IMR-90 (cell line): ENCODE results near the gene ROM1. TPM values are rescaled to one million over a fixed set of nuclear protein-coding genes. Genes with fewer than 3 reads are reported as not detected.

Experiments
- ATAC-seq: fragments of 200-7000 bp; cut with Tn5 transposase; 2 replicates; pipeline ENCODE4 v1.9.1; 2020; ENCODE audit warnings: low read depth, mild to moderate bottlenecking, moderate library complexity
- BruUV-seq: library from RNA; stranded (reverse); fragments of 400-500 nt; replicated peaks from 2 replicates; lab custom pipeline; 2021; lab: Mats Ljungman, UMichigan
- CTCF ChIA-PET: fragments of 300-600 bp; formaldehyde crosslinking; extraction: SDS; loops from one replicate; lab custom pipeline; 2021; ENCODE audit warnings: antibody characterized with exemption; lab: Yijun Ruan, JAX
- POLR2A ChIA-PET: fragments of 300-600 bp; sonication (Branson Sonifier 250); formaldehyde crosslinking; loops from one replicate; lab custom pipeline; 2022; ENCODE audit warnings: antibody characterized with exemption; ENCODE audit not compliant: unreplicated experiment; lab: Charles Lee
- DNase-seq: peaks from one replicate; pipeline ENCODE4 v3.0.0; 2013
- H2AFZ ChIP-seq: replicated peaks from 2 replicates; pipeline ENCODE3; 2013; ENCODE audit warnings: low read length, mild to moderate bottlenecking; ENCODE audit not compliant: poor library complexity
- H2AK5ac ChIP-seq: 2 replicates; pipeline ENCODE4 v1.6.1; 2013; ENCODE audit warnings: low read depth, low read length, inconsistent platforms
- H2AK9ac ChIP-seq: replicated peaks from 2 replicates; pipeline ENCODE3; 2013; ENCODE audit warnings: mild to moderate bottlenecking, low read depth, low read length, moderate library complexity; ENCODE audit not compliant: poor library complexity
- H2BK120ac ChIP-seq: 2 replicates; pipeline ENCODE4 v1.6.1; 2013; ENCODE audit warnings: low read depth, low read length, inconsistent platforms
- H2BK15ac ChIP-seq: 3 replicates; pipeline ENCODE4 v1.6.1; 2013; ENCODE audit warnings: low read depth, low read length, inconsistent platforms
- H2BK20ac ChIP-seq: 2 replicates; pipeline ENCODE4 v1.6.1; 2013; ENCODE audit warnings: low read depth, mild to moderate bottlenecking, inconsistent platforms, low read length, moderate library complexity
- H2BK5ac ChIP-seq: 2 replicates; pipeline ENCODE4 v1.6.1; 2013; ENCODE audit warnings: mild to moderate bottlenecking, low read depth, low read length, inconsistent platforms; ENCODE audit not compliant: poor library complexity, severe bottlenecking
- H3K14ac ChIP-seq: replicated peaks from 2 replicates; pipeline ENCODE4 v1.6.1; 2013; ENCODE audit warnings: low read depth, low read length, inconsistent platforms
- H3K18ac ChIP-seq: 2 replicates; pipeline ENCODE4 v1.6.1; 2013; ENCODE audit warnings: low read depth, low read length, control low read depth
- H3K23ac ChIP-seq: 2 replicates; pipeline ENCODE4 v1.6.1; 2013; ENCODE audit warnings: low read depth, low read length, inconsistent platforms
- H3K27ac ChIP-seq: 2 replicates; pipeline ENCODE4 v1.5.1; 2013; ENCODE audit warnings: mild to moderate bottlenecking, control low read depth, low read length; ENCODE audit not compliant: insufficient read depth
- H3K27me3 ChIP-seq: 2 replicates; pipeline ENCODE4 v1.6.1; 2013; ENCODE audit warnings: low read length; ENCODE audit not compliant: control insufficient read depth, insufficient read depth
- H3K36me3 ChIP-seq: 2 replicates; pipeline ENCODE4 v1.6.1; 2013; ENCODE audit warnings: low read length, mixed read lengths; ENCODE audit not compliant: control insufficient read depth, insufficient read depth
- H3K4ac ChIP-seq: 2 replicates; pipeline ENCODE4 v1.6.1; 2013; ENCODE audit warnings: low read depth, low read length, inconsistent platforms
- H3K4me1 ChIP-seq: 2 replicates; pipeline ENCODE4 v1.6.1; 2013; ENCODE audit warnings: low read length, mixed read lengths; ENCODE audit not compliant: control insufficient read depth, insufficient read depth
- H3K4me2 ChIP-seq: 2 replicates; pipeline ENCODE4 v1.6.1; 2013; ENCODE audit warnings: low read depth, mild to moderate bottlenecking, control low read depth, low read length, moderate library complexity
- H3K4me3 ChIP-seq: 2 replicates; pipeline ENCODE4 v1.5.1; 2013; ENCODE audit warnings: low read depth, mild to moderate bottlenecking, control low read depth, low read length, moderate library complexity; ENCODE audit not compliant: insufficient read depth
- H3K56ac ChIP-seq: 2 replicates; pipeline ENCODE4 v1.6.1; 2013; ENCODE audit warnings: low read length, inconsistent platforms; ENCODE audit not compliant: insufficient read depth; ENCODE audit errors: extremely low read depth
- H3K79me1 ChIP-seq, 2 experiments: 2 replicates each; pipeline ENCODE4 v1.6.1; 2013; ENCODE audit warnings: low read length in 2 of 2, inconsistent platforms in 1 of 2, low read depth in 1 of 2
- H3K9ac ChIP-seq: 2 replicates; pipeline ENCODE4 v1.6.1; 2013; ENCODE audit warnings: low read depth, low read length, control low read depth
- H3K9me1 ChIP-seq: 2 replicates; pipeline ENCODE4 v1.6.1; 2013; ENCODE audit warnings: low read length, inconsistent platforms; ENCODE audit not compliant: insufficient read depth
- H3K9me3 ChIP-seq: 2 replicates; pipeline ENCODE4 v1.6.1; 2013; ENCODE audit warnings: low read length; ENCODE audit not compliant: control insufficient read depth, insufficient read depth
- H4K20me1 ChIP-seq: 2 replicates; pipeline ENCODE4 v1.6.1; 2013; ENCODE audit warnings: low read length, inconsistent platforms; ENCODE audit not compliant: insufficient read depth
- H4K5ac ChIP-seq: 2 replicates; pipeline ENCODE4 v1.6.1; 2013; ENCODE audit warnings: mild to moderate bottlenecking, low read depth, low read length, control low read depth
- H4K8ac ChIP-seq, 2 experiments: 2 replicates each; pipeline ENCODE4 v1.6.1; 2013; ENCODE audit warnings: low read depth in 2 of 2, low read length in 2 of 2, control low read depth in 1 of 2, inconsistent platforms in 1 of 2
- H4K91ac ChIP-seq: 2 replicates; pipeline ENCODE4 v1.6.1; 2013; ENCODE audit warnings: low read depth, low read length, inconsistent platforms; ENCODE audit not compliant: insufficient read depth
- BHLHE40 ChIP-seq: fragments of 150-350 bp; IDR thresholded peaks from 2 replicates; pipeline ENCODE4 v1.6.1; 2016; ENCODE audit warnings: mild to moderate bottlenecking, low read depth, low read length
- CEBPB ChIP-seq: IDR thresholded peaks from 2 replicates; pipeline ENCODE4 v1.6.1; 2012; ENCODE audit warnings: low read depth, low read length, improper control_type of control experiment
- CHD1 ChIP-seq: IDR thresholded peaks from 2 replicates; pipeline ENCODE4 v1.6.1; 2012; ENCODE audit warnings: low read depth, low read length, improper control_type of control experiment
- CTCF ChIP-seq: conservative IDR thresholded peaks from 2 replicates; pipeline ENCODE4 v1.5.1; 2012; ENCODE audit warnings: mild to moderate bottlenecking, low read depth, low read length, improper control_type of control experiment
- ELK1 ChIP-seq: fragments of 150-350 bp; IDR thresholded peaks from 2 replicates; pipeline ENCODE4 v1.6.1; 2016; ENCODE audit warnings: low read depth, mild to moderate bottlenecking, low read length, moderate library complexity, borderline replicate concordance
- FOS ChIP-seq: fragments of 150-350 bp; IDR thresholded peaks from 2 replicates; pipeline ENCODE4 v1.6.1; 2016; ENCODE audit warnings: low read depth, low read length
- MAFK ChIP-seq: IDR thresholded peaks from 2 replicates; pipeline ENCODE4 v1.6.1; 2012; ENCODE audit warnings: low read depth, low read length, improper control_type of control experiment
- MAZ ChIP-seq: IDR thresholded peaks from 2 replicates; pipeline ENCODE4 v1.6.1; 2012; ENCODE audit warnings: low read depth, mild to moderate bottlenecking, low read length, improper control_type of control experiment, moderate library complexity, borderline replicate concordance
- MXI1 ChIP-seq: IDR thresholded peaks from 2 replicates; pipeline ENCODE4 v1.6.1; 2012; ENCODE audit warnings: low read depth, mild to moderate bottlenecking, low read length, moderate library complexity, borderline replicate concordance
- NFE2L2 ChIP-seq: fragments of 150-350 bp; IDR thresholded peaks from 2 replicates; pipeline ENCODE4 v1.6.1; 2016; ENCODE audit warnings: low read depth, mild to moderate bottlenecking, low read length
- POLR2A ChIP-seq: IDR thresholded peaks from 2 replicates; pipeline ENCODE4 v1.6.1; 2012; ENCODE audit warnings: mild to moderate bottlenecking, low read depth, low read length
- RAD21 ChIP-seq: IDR thresholded peaks from 2 replicates; pipeline ENCODE4 v1.6.1; 2012; ENCODE audit warnings: low read length, improper control_type of control experiment
- RCOR1 ChIP-seq: IDR thresholded peaks from 2 replicates; pipeline ENCODE4 v1.6.1; 2012; ENCODE audit warnings: mild to moderate bottlenecking, low read length, improper control_type of control experiment; ENCODE audit not compliant: insufficient replicate concordance
- RFX5 ChIP-seq: IDR thresholded peaks from 2 replicates; pipeline ENCODE4 v1.8.0; 2012; ENCODE audit warnings: low read depth, mild to moderate bottlenecking, low read length, moderate library complexity
- SMC3 ChIP-seq: fragments of 150-350 bp; IDR thresholded peaks from 2 replicates; pipeline ENCODE4 v1.6.1; 2016; ENCODE audit warnings: low read depth, mild to moderate bottlenecking, antibody characterized with exemption, low read length, moderate library complexity
- USF2 ChIP-seq: fragments of 150-350 bp; IDR thresholded peaks from 2 replicates; pipeline ENCODE4 v1.6.1; 2017; ENCODE audit warnings: mild to moderate bottlenecking, antibody characterized with exemption, low read length, low read depth
- WGBS, 2 experiments: methylation state at CpG; one replicate each; pipeline versions ENCODE4 v1.1.5 to v1.1.7; 2013; ENCODE audit warnings: missing lambda C conversion rate in 2 of 2; ENCODE audit not compliant: insufficient read length in 1 of 2; ENCODE audit errors: extremely low coverage in 2 of 2; 5-methylcytosine and 5-hydroxymethylcytosine counted together
- dilution Hi-C: fragments of 300-500 bp; cut with HindIII; formaldehyde crosslinking; loops from one replicate; pipeline ENCODE4 v1.14.3; 2018; ENCODE audit warnings: low sequenced_read_pairs; ENCODE audit not compliant: unreplicated experiment
- in situ Hi-C: fragments of 300-500 bp; cut with MboI; formaldehyde crosslinking; loops from 3 replicates; pipeline ENCODE4 v1.14.3; 2019; ENCODE audit warnings: low sequenced_read_pairs, inconsistent platforms, mixed read lengths
- intact Hi-C: fragments of 100-400 bp; cut with micrococcal nuclease; formaldehyde crosslinking; loops from 2 replicates; pipeline ENCODE4 v1.10.0; 2022
- polyA plus RNA-seq, 3 experiments: library from polyadenylated mRNA; depleted of rRNA; stranded (reverse); fragments of >200 nt; gene quantifications; 2 replicates each; pipeline ENCODE4 v1.2.3, GENCODE V29; 2012; ENCODE audit warnings: low replicate concordance in 1 of 3
- total RNA-seq: library from RNA; depleted of rRNA; stranded (reverse); fragments of >200 nt; gene quantifications from 2 replicates; pipeline ENCODE4 v1.2.3, GENCODE V29; 2012

ROM1 gene
- total and polyA plus RNA-seq, 2 of the 4 experiments (the other 2 are of a cell fraction), result 2.2 to 2.5 TPM

GRCh38 chr11:62644220-62644619 is 31.2 kb downstream of the ROM1 start:
- H2BK20ac ChIP-seq, result no peak overlapping the region
- H3K27me3 ChIP-seq, result no peaks in the 10 kb centered on the region
- H2AFZ ChIP-seq, result no peak overlapping the region
- ChIA-PET CTCF (interaction anchor here (1.1 kb wide), 1 partner anchor 21 kb away, joined by 3 read pairs; no protein-coding TSS in a partner anchor), POLR2A (no interaction called here)
- no peak for ATAC-seq
- DNase-seq, result no peak
- dilution Hi-C loops (no loop called here), intact Hi-C loops (no loop called here), in situ Hi-C loops (no loop called here)
- no peak overlapping the region for H2AK5ac ChIP-seq
- no TSS peak for BruUV-seq
- no peak overlapping the region for H3K27ac ChIP-seq
- no peak overlapping the region for H3K14ac ChIP-seq
- no peak overlapping the region for H3K18ac ChIP-seq
- H3K79me1 ChIP-seq, result peaks cover 5 to 49% of the 10 kb centered on the region in 2 experiments; a peak in 3 of 4 replicates
- H3K9me3 ChIP-seq, result no peaks in the 10 kb centered on the region
- H4K20me1 ChIP-seq, result peaks cover 23% of the 10 kb centered on the region; the same call in 1 of the 2 replicates
- H3K9ac ChIP-seq, result no peak overlapping the region
- no peak overlapping the region for H2AK9ac ChIP-seq
- H4K91ac ChIP-seq, result no peak overlapping the region
- H3K4me3 ChIP-seq, result no peak overlapping the region
- WGBS, 2 experiments, result no CpG with 5 or more reads among the region's 8 CpGs
- H3K4me2 ChIP-seq, result no peak overlapping the region
- no peak overlapping the region for H4K8ac ChIP-seq
- H3K4me1 ChIP-seq, result peaks cover 6% of the 10 kb centered on the region; the same call in 1 of the 2 replicates
- no peak overlapping the region for H3K23ac ChIP-seq
- H4K5ac ChIP-seq, result no peak overlapping the region
- TF ChIP-seq NFE2L2, result no peak
- TF ChIP-seq MXI1, result no peak
- no peak for TF ChIP-seq MAFK
- TF ChIP-seq CEBPB, result no peak
- TF ChIP-seq BHLHE40, result no peak
- TF ChIP-seq MAZ, result no peak
- TF ChIP-seq FOS, result no peak
- no peak for TF ChIP-seq RFX5
- no peak for TF ChIP-seq CHD1
- no peak for TF ChIP-seq RCOR1
- no peak for TF ChIP-seq POLR2A
- no peak for TF ChIP-seq SMC3
- no peak for TF ChIP-seq RAD21
- no peak for TF ChIP-seq USF2
- no peak for TF ChIP-seq ELK1
- TF ChIP-seq CTCF, result no peak
- H2BK5ac ChIP-seq, result no peak overlapping the region
- no peak overlapping the region for H3K4ac ChIP-seq
- H2BK15ac ChIP-seq, result no peak overlapping the region
- H3K36me3 ChIP-seq, result peaks cover 36% of the 10 kb centered on the region
- H2BK120ac ChIP-seq, result no peak overlapping the region
- H3K56ac ChIP-seq, result no peak overlapping the region
- peaks cover 9% of the 10 kb centered on the region; the same call in 1 of the 2 replicates for H3K9me1 ChIP-seq
